Measurements from ENCODE around the gene SOX8.

DNA sequence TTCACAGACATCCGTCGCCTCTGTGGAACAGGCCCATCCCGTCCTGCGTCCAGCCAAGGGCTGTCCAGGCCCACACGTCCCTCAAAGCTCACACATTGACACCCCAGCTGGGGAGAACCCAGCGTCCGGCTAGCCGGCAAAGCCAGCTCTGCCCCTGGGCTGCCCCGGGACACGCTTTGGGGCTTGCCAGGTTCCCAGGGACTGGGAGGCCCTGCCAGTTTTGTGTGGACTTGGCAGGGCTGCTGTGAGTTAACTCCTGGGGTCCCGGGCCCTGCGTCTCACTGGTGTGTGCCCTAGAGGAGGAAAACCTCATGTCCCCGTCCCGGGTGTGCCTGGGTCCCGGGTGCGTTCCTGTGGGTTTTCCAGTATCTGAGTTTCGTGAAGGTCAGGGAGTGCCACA is 6.3 kb downstream of the SOX8 start:
- TF ChIP-seq GATA2 (IDR thresholded peaks at IDR 0.05; ENCODE audit: low read depth, low read length) (no peak), GATA3 (IDR thresholded peaks at IDR 0.05; ENCODE audit: low read depth, low read length) (no peak)
